Stimulated activated CD8-positive, alpha-beta memory T cell treated with anti-CD3 and anti-CD28 coated beads, Interleukin-15, amount 100 ng/mL, for 24 hours (primary cell): ENCODE results near the gene YRDC.
"Not testable (repeated sequence)": the region's sequence is repeated elsewhere in the genome, so short reads cannot be mapped to it uniquely, and the experiment has no call there.

ENCODE experiments used
- DNase-seq: peaks from one replicate; pipeline ENCODE4 v3.0.0-alpha.2; 2020; ENCODE audit warnings: low read depth

The YRDC gene

DNA sequence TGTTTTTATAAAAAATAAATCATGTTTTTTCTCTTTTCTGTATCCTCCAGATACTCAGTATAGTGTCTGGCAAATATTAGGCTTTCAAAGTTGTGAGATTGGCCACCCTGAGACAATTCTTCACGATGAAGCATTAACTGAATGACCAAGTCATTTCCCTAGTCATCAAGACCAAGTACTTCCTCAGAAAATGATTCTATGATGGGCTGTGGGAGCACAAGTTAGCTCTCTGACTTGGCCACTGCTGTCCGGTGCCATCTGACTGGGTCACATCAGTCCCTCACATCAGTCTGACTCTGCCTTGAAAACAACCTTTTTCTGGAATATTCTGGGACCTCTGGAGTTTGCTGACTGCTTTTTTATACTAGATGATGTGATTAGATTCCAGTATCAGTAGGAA, 13.5 kb upstream of the YRDC start:
- no peak for DNase-seq

- no peak for DNase-seq
Measured at GRCh38 chr1:37817481-37817880, 9.5 kb upstream of the YRDC start.

GRCh38 chr1:37814252-37814651, 6.2 kb upstream of the YRDC start:
- DNase-seq, result no peak

DNA sequence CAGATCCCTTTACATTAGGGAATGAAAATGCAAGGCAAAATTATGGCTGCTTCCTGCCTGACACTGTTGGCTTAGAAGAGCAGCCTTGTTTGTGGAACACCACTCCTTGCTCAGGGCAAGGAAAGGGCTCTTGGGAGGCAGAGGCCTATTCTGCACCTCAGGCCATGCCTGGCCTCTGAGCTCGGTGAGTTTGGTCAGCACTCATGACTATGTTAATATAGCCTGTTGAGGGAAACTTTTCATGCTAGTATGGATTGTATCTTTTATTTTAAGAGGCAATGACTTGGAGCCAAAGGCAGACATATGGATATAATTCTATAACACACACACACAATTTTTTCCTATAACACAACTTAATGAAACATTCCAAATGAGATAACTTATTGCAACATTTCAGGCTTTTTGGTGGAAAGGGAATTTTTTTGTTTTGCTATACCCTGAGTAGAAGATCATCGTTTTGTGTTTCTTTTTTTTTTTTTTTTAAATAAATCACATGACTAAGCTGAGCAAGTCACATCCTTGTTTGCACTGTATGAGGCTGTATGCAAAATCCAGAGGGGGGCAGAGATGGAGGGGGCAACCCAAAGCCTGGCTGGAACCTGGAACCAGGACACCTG, 5.6 kb upstream of the YRDC start:
- no peak for DNase-seq

DNA sequence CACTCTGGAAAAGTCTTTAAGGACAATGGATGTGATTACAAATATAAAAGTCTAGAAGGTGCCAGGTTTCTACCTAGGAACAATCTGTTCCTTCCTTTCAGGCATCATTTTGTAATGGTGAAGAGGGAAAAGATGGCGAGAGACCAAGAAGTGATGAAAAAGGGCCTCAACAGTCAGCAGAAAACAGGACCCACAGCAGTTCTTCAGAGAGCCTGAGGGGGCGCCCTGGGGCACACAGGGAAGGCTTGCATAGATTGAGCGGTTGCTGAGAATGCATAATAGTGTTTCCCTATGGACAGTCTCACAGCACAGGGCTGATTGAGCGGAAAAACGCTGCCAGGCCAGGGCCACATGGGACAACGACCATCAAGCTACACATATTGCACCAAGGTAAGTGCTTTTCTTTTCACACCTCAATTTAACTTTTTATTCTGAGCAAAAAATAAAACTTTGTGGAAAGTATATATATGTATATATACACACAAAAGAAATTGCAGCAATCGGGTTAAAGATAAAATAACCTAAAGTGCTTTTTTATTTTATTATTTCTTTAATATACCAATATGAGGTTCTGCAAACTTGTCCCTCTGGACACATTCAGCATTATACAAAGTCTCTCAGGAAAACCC, 3.1 kb upstream of the YRDC start:
- no peak for DNase-seq

DNA sequence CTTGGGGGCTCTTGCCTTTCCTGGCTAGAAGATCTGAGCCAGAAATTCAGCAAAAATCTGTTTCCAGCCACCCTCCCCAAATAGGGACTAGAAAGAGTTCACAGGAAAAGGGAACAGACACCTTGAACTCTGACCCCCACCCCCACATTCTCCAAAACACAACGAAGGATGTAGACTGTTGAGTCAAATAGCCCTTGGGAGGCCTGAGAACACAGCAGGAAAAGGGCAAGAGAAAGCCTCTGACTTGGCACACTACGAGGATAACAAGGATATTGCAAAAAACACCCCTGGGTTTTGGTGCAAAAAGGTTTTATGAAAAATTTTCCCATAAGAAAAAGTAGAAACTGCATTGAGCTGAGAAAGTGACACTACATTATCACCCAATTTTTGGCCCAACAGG, 1.9 kb upstream of the YRDC start:
- DNase-seq, result no peak

GRCh38 chr1:37808369-37809319, 636 bp upstream of the YRDC start:
- DNase-seq, result no peak

DNA sequence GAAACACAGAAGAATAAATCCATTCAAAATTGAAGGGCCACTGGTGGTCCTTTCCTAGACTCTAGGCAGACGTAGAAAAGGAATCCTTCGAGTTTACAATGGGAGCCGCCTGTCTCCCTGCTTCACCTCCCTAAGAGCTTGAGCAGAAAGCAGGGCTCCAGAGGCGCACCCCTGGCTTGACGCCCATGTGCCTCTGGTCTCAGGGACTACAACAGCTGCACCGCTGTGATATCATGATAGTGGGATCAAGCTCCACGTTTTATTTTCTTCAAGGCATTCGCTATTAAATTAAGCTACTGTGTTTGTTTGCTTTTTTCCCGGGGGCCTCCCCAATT, 821 bp downstream of the YRDC start:
- no peak for DNase-seq

DNA sequence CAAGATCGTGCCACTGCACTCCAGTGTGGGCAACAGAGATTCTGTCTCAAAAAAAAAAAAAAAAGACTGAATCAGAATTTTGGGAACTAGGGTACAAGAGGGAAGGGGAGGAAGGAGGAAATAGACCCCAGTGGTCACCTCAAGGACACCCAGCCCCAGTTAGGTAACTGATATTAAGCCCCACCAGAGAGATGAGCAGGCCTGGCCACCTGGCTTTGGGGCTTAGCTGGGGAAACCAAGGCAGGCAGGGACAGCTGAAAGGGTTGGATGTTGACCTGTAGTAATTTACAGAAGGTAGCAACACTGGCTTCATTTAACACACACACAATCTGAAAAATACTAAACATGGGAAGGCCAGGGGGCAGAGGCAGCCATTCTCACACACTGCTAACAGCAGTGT, 5.6 kb downstream of the YRDC start:
- DNase-seq, result no peak

DNA sequence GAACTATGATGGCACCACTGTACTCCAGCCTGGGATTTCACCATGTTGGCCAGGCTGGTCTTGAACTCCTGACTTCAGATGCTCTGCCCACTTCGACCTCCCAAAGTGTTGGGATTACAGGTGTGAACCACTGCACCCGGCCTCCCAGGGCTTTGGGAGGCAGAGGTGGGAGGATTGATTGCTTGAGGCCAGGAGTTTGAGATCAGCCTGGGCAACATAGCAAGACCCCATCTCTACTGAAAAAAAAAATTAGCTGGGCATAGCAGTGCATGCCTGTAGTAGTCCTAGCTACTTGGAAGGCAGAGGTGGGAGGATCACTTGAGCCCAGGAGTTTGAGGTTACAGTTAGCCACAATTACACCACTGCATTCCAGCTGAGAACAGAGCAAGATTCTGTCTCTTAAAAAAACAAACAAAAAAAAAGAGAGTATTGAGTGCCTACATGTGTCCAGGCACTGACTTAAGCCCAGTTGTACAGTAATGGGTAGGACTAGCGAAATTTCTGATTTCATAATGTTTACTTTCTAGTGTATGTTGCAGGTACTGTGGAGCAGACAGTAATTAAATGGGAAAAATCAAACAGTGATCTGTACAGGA, 10.2 kb downstream of the YRDC start:
- no peak for DNase-seq

GRCh38 chr1:37795340-37796125, 12.5 kb downstream of the YRDC start:
- DNase-seq, result no peak

DNA sequence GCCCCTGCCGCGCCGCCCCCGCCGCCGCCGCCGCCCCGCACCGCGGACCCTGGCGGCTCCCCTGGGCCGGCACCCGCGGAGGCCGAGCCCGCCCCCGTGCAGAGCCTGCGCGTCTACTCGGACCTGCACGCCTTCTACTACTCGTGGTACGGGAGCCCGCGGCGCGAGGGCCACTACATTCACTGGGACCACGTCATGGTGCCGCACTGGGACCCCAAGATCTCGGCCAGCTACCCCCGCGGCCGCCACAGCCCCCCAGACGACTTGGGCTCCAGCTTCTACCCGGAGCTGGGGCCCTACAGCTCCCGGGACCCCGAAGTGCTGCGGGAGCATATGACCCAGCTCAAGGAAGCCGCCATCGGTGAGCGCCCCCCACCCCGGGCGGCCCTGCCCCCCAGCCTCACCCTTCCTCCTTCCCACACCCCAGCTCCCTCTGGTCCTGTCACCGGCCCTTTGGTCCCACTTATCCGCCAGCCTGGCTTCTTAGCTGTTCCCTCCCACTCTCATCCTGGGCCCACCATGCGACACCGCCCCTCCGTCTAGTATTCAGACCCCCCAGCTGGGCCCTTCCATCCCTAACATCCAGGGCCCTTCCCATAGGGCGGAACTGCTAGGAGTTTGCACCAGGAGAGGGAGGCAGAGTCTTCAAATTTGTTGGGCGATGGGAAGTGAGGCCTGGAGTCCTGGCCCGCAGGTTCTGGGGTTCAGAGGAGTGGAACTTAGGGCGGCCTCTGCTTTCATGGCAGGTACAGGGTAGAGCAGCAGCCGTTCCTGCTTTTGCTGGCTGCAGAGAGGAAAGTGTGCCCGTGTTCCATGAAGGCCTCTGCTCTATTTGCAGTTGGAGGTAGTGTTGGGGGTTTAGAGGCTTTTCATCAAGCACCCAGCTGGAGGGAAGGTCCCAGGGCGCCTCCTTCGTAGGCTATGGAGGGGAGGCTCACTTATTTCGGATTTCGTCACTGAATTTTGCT, 13.4 kb downstream of the YRDC start:
- no peak for DNase-seq

GRCh38 chr1:37793773-37794371, 14.1 kb downstream of the YRDC start, which contains the start of gene MANEAL:
TSS of gene MANEAL (plus strand) at chr1:37793847. CDS start at chr1:37794183, 336 bp downstream.
- DNase-seq, result no peak

DNA sequence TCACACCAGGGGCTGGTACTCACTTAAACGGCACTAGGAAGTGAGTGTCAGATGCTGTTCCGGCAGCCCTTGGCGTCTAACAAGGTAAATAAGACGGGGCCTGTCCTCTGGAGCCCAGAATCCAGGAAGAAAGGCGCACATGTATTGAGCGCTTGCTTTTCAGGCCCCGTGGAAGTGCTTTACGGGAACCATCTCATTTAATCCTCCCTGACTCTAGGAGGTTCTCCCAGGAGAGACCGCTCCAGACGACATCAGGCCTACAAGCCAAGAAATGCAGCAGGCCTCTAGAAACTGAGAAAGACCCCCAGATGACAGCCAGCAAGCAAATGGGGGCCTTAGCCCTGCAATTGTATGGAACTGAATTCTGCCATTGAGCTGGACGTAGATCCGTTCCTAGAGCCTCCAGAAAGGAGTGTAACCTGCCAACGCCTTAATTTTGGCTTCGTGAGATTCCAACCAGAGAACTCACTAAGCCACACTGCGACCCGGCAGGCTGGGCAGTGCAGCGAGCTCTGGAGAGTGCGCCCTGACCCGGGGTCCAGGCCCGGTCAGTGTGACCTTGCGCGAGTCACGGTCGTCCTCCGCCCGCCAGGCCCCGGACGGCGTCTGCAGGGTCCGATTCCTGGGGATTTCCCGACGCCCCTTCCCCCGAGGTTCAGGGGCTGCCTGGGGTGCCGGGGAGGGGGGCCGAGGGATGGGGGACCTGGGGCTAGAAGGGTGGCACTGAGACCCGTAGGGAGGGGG, 14.9 kb downstream of the YRDC start:
- DNase-seq, result no peak

GRCh38 chr1:37782491-37782890, 25.5 kb downstream of the YRDC start:
- DNase-seq, result no peak

DNA sequence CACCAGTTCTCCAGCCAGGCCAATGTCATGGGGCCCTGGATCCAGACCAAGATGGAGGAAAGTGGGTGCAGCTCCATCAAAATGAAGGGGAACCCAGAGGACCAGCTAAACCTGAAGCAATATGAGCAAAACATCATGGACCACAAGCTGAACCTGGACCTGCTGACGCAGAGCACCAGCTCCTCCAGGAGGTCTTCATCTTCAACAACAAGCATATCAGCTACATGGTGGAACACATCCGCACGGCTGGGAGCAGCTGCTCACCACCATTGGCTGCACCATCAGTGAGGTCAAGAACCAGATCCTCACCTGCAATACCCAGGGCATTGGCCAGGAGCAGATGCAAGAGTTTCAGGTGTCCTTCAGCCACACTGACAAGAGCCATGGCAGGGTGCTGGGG, 29.4 kb downstream of the YRDC start:
- DNase-seq, result no peak

DNA sequence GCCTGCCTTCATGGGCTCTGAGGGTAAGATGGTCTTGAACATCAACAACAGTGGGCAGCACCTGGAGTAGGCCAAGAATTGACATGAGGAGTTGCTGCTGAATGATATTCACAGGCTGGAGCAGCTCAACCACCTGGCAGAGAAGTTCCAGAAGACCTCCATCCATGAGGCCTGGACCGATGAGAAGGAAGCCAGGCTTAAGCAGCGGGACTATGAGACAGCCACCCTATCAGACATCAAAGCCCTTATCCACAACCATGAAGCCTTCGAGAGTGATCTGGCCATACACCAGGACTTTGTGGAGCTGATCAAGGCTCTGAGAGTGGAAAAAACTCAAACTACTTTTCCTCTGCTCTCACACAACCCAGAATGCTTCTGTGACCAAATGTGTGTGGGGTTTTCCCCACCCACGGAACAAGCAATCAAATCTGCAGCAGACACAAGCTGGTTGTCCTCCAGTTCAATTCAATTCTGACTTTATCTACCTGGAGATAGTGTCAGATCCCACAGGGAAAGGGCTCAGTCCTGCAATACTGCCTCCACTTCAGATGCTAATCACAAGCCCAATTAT, 31.0 kb downstream of the YRDC start:
- no peak for DNase-seq

GRCh38 chr1:37771440-37771839, 36.6 kb downstream of the YRDC start:
- DNase-seq, result not testable (repeated sequence)

GRCh38 chr1:37767488-37767887, 40.5 kb downstream of the YRDC start:
- DNase-seq, result no peak
